H9 (cell line): ENCODE data around the gene NFIX. TPM values are rescaled to one million over a fixed set of nuclear protein-coding genes. Genes with fewer than 3 reads are reported as not detected.

ENCODE experiments used
- DNase-seq: peaks from one replicate; pipeline ENCODE4 v3.0.0-alpha.2; 2017
- H2AFZ ChIP-seq: one replicate; pipeline ENCODE4 v1.6.1; 2013; ENCODE audit warnings: mild to moderate bottlenecking, low read length, control low read depth, moderate library complexity
- H2AK5ac ChIP-seq: 2 replicates; pipeline ENCODE4 v1.6.1; 2013; ENCODE audit warnings: low read length, control low read depth, mixed read lengths; ENCODE audit not compliant: insufficient read length
- H2BK120ac ChIP-seq: one replicate; pipeline ENCODE4 v1.6.1; 2013; ENCODE audit warnings: low read depth, mild to moderate bottlenecking, low read length, control low read depth, inconsistent platforms; ENCODE audit not compliant: poor library complexity, severe bottlenecking
- H2BK12ac ChIP-seq: 2 replicates; pipeline ENCODE4 v1.6.1; 2013; ENCODE audit warnings: low read length, control low read depth, mixed read lengths, low read depth; ENCODE audit not compliant: insufficient read length
- H2BK15ac ChIP-seq: 2 replicates; pipeline ENCODE4 v1.6.1; 2013; ENCODE audit warnings: low read depth, low read length, control low read depth
- H2BK20ac ChIP-seq: one replicate; pipeline ENCODE4 v1.6.1; 2013; ENCODE audit warnings: low read depth, mild to moderate bottlenecking, low read length, control low read depth, inconsistent platforms; ENCODE audit not compliant: poor library complexity, severe bottlenecking
- H2BK5ac ChIP-seq: 2 replicates; pipeline ENCODE4 v1.6.1; 2013; ENCODE audit warnings: low read length, control low read depth, mixed read lengths; ENCODE audit not compliant: insufficient read length
- H3K14ac ChIP-seq: 2 replicates; pipeline ENCODE4 v1.6.1; 2013; ENCODE audit warnings: low read length, control low read depth; ENCODE audit not compliant: insufficient read depth
- H3K18ac ChIP-seq: 2 replicates; pipeline ENCODE4 v1.6.1; 2013; ENCODE audit warnings: low read depth, mild to moderate bottlenecking, mixed read lengths, low read length, control low read depth; ENCODE audit not compliant: insufficient read length
- H3K23ac ChIP-seq: 2 replicates; pipeline ENCODE4 v1.6.1; 2013; ENCODE audit warnings: low read length, control low read depth, mixed read lengths, low read depth; ENCODE audit not compliant: insufficient read length
- H3K23me2 ChIP-seq: 2 replicates; pipeline ENCODE4 v1.6.1; 2013; ENCODE audit warnings: low read depth, mild to moderate bottlenecking, mixed read lengths, low read length, control low read depth; ENCODE audit not compliant: insufficient read length, poor library complexity, severe bottlenecking
- H3K27ac ChIP-seq: 2 replicates; pipeline ENCODE4 v1.5.1; 2013; ENCODE audit warnings: low read length, control low read depth, mixed read lengths, low read depth; ENCODE audit not compliant: insufficient read length
- H3K27me3 ChIP-seq: 2 replicates; pipeline ENCODE4 v1.6.1; 2013; ENCODE audit warnings: low read length, control low read depth, inconsistent platforms; ENCODE audit not compliant: insufficient read depth
- H3K4ac ChIP-seq: 2 replicates; pipeline ENCODE4 v1.6.1; 2013; ENCODE audit warnings: low read depth, mild to moderate bottlenecking, control low read depth, inconsistent platforms, low read length, moderate library complexity
- H3K4me1 ChIP-seq: 2 replicates; pipeline ENCODE4 v1.6.1; 2013; ENCODE audit warnings: low read length, control low read depth, inconsistent platforms; ENCODE audit not compliant: insufficient read depth
- H3K4me2 ChIP-seq: 2 replicates; pipeline ENCODE4 v1.6.1; 2013; ENCODE audit warnings: low read length, control low read depth, mixed read lengths; ENCODE audit not compliant: insufficient read length, insufficient read depth
- H3K56ac ChIP-seq: 2 replicates; pipeline ENCODE4 v1.6.1; 2013; ENCODE audit warnings: low read depth, mild to moderate bottlenecking, mixed read lengths, low read length, control low read depth; ENCODE audit not compliant: insufficient read length
- H3K79me1 ChIP-seq: 2 replicates; pipeline ENCODE4 v1.6.1; 2013; ENCODE audit warnings: low read depth, mild to moderate bottlenecking, moderate library complexity, low read length, control low read depth, inconsistent platforms; ENCODE audit not compliant: insufficient read depth, poor library complexity, severe bottlenecking
- H3K79me2 ChIP-seq: 2 replicates; pipeline ENCODE4 v1.6.1; 2013; ENCODE audit warnings: low read length, control low read depth, inconsistent platforms; ENCODE audit not compliant: insufficient read depth
- H3K9ac ChIP-seq: 2 replicates; pipeline ENCODE4 v1.6.1; 2013; ENCODE audit warnings: low read length, control low read depth, mixed read lengths; ENCODE audit not compliant: insufficient read length; ENCODE audit errors: extremely low read depth
- H3K9me3 ChIP-seq: one replicate; pipeline ENCODE4 v1.6.1; 2013; ENCODE audit warnings: low read depth, low read length, inconsistent platforms; ENCODE audit not compliant: control insufficient read depth
- H3T11ph ChIP-seq: one replicate; pipeline ENCODE4 v1.6.1; 2013; ENCODE audit warnings: mild to moderate bottlenecking, low read length, control low read depth, inconsistent platforms
- H4K20me1 ChIP-seq: one replicate; pipeline ENCODE4 v1.6.1; 2013; ENCODE audit not compliant: control insufficient read depth, insufficient read length, insufficient read depth
- H4K5ac ChIP-seq: 2 replicates; pipeline ENCODE4 v1.6.1; 2013; ENCODE audit warnings: low read depth, mild to moderate bottlenecking, mixed read lengths, low read length, control low read depth; ENCODE audit not compliant: insufficient read length
- H4K8ac ChIP-seq: replicated peaks from 2 replicates; pipeline ENCODE4 v1.6.1; 2013; ENCODE audit warnings: low read length, control low read depth, mixed read lengths, low read depth; ENCODE audit not compliant: insufficient read length
- H4K91ac ChIP-seq: 2 replicates; pipeline ENCODE4 v1.6.1; 2013; ENCODE audit warnings: low read depth, mild to moderate bottlenecking, moderate library complexity, mixed read lengths, low read length, control low read depth; ENCODE audit not compliant: insufficient read length
- H3K27ac Mint-ChIP-seq, 3 experiments: 2 replicates in 2 of 3; 3 replicates in 1 of 3; pipeline ENCODE4 v1.8.0; 2020 to 2021; ENCODE audit warnings: mixed read lengths in 3 of 3, mild to moderate bottlenecking in 1 of 3, moderate library complexity in 1 of 3
- H3K27me3 Mint-ChIP-seq: 2 replicates; pipeline ENCODE4 v1.8.0; 2021; ENCODE audit warnings: low read depth, mild to moderate bottlenecking, moderate library complexity, mixed read lengths
- H3K36me3 Mint-ChIP-seq, 3 experiments: 2 replicates in 2 of 3; 3 replicates in 1 of 3; pipeline ENCODE4 v1.8.0; 2020 to 2021; ENCODE audit warnings: low read depth in 3 of 3, mixed read lengths in 3 of 3; ENCODE audit not compliant: insufficient read depth in 1 of 3
- H3K4me1 Mint-ChIP-seq, 2 experiments: 2 replicates each; pipeline ENCODE4 v1.8.0; 2020; ENCODE audit warnings: mixed read lengths in 2 of 2
- H3K4me3 Mint-ChIP-seq, 2 experiments: 2 replicates in 1 of 2; 3 replicates in 1 of 2; pipeline ENCODE4 v1.8.0; 2020 to 2021; ENCODE audit warnings: mild to moderate bottlenecking in 2 of 2, mixed read lengths in 2 of 2, moderate library complexity in 1 of 2
- H3K9me3 Mint-ChIP-seq, 2 experiments: 2 replicates in 1 of 2; 3 replicates in 1 of 2; pipeline ENCODE4 v1.8.0; 2020; ENCODE audit warnings: mild to moderate bottlenecking in 2 of 2, mixed read lengths in 2 of 2, moderate library complexity in 1 of 2
- CTCF ChIP-seq: fragments of 200-600 bp; sonication (generic); conservative IDR thresholded peaks from 3 replicates; pipeline ENCODE4 v1.8.0; 2021; ENCODE audit warnings: antibody characterized with exemption, mild to moderate bottlenecking
- WGBS: extraction: QIAGEN DNeasy Blood & Tissue Kit; methylation state at CpG from one replicate; pipeline ENCODE4 v1.1.7; 2013; ENCODE audit warnings: missing lambda C conversion rate, low lambda C conversion rate, mixed read lengths; ENCODE audit not compliant: insufficient read length; ENCODE audit errors: extremely low coverage; 5-methylcytosine and 5-hydroxymethylcytosine counted together
- total RNA-seq: library from RNA; stranded (reverse); gene quantifications from 2 replicates; pipeline ENCODE4 v1.2.1, GENCODE V29; 2021

The NFIX gene
- total RNA-seq, 1 experiment from 2014 or later, result 0.31 TPM

- no peak overlapping the region for H3K9ac ChIP-seq
- H4K5ac ChIP-seq, result no peak overlapping the region
- H3K79me1 ChIP-seq, result no peaks in the 10 kb centered on the region
- no peaks in the 10 kb centered on the region for H3K4me1 ChIP-seq
- WGBS, result no CpG with 5 or more reads among the region's 17 CpGs
- H3K23ac ChIP-seq, result no peak overlapping the region
- H3K27me3 ChIP-seq, result peaks cover 7% of the 10 kb centered on the region
- H2BK20ac ChIP-seq, result no peak overlapping the region
- no peak overlapping the region for H3K14ac ChIP-seq
- no peak overlapping the region for H3K4ac ChIP-seq
- H4K91ac ChIP-seq, result no peak overlapping the region
- no peak for DNase-seq
- H2BK15ac ChIP-seq, result no peak overlapping the region
- Mint-ChIP-seq H3K27ac (no peak overlapping the region), H3K27me3 (peaks cover 78% of the 10 kb centered on the region), H3K9me3 (no peaks in the 10 kb centered on the region), H3K36me3 (no peaks in the 10 kb centered on the region), H3K4me3 (no peak overlapping the region), H3K4me1 (peaks cover 0 to 11% of the 10 kb centered on the region in 2 experiments; a peak in 2 of 4 replicates)
- no peak overlapping the region for H2AK5ac ChIP-seq
- H2BK5ac ChIP-seq, result no peak overlapping the region
- no peak for TF ChIP-seq CTCF
- no peaks in the 10 kb centered on the region for H4K20me1 ChIP-seq
- no peak overlapping the region for H3K4me2 ChIP-seq
- H3K18ac ChIP-seq, result no peak overlapping the region
- H2BK120ac ChIP-seq, result no peak overlapping the region
- no peak overlapping the region for H3K56ac ChIP-seq
- H4K8ac ChIP-seq, result no peak overlapping the region
- no peak overlapping the region for H2BK12ac ChIP-seq
- H3K79me2 ChIP-seq, result no peaks in the 10 kb centered on the region
- H3K9me3 ChIP-seq, result no peaks in the 10 kb centered on the region
- no peak overlapping the region for H2AFZ ChIP-seq
- H3K27ac ChIP-seq, result no peak overlapping the region
- no peaks in the 10 kb centered on the region for H3K23me2 ChIP-seq
- H3T11ph ChIP-seq, result no peak overlapping the region
These were observed 71.9 kb downstream of the NFIX start for GRCh38 chr19:13066933-13067807.
